Activated CD4-positive, alpha-beta T cell treated with anti-CD3 and anti-CD28 coated beads, Interleukin-2, amount 50 U/mL, for 48 hours (primary cell): ENCODE measurements around the gene PHC1.
A peak's percentile ranks its signal among the peaks of the same experiment; 100 is the strongest.
"Not testable (repeated sequence)": the region's sequence is repeated elsewhere in the genome, so short reads cannot be mapped to it uniquely, and the experiment has no call there.

ENCODE experiments used
- DNase-seq, 2 experiments: peaks; one replicate each; pipeline ENCODE4 v3.0.0-alpha.2; 2020

Gene PHC1

DNA sequence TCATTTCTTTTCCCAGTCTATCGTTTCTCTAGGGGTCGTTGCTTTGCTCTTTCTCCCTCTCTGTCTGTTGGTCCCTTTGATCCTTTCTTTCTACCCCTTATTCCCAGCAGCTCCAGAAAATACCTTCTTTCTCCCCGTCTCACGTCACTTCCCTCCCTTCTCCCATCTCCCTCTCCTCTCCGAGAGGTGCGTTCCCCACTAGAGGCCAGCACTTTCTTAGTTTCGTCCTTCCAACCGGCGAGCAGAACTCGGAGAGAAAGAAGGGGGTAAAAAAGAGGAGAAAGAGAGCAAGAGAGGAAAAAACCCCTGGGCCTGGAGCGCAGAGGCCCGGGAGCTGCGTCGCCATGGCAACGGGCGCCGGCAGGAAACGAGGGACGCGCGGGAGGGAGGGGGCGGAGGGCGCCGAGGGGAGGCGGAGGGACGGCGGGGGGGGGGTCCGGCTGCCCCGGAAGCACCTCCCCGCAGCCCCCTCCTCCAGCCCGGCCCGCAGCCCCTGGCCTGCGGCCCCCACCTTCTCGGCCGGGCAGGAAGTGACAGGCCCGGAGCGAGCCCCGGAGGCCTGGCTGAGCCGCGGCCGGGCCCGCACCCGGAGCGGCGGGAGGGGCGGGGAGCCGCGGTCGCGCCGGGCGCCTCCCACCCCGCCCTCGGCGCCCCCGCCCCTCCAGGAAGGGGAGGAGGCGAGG is at the start of gene PHC1:
Gene PHC1 (plus strand): TSS at position 477 of the 683 bp plus-strand sequence. CDS start 3,169 bp downstream, outside the sequence.
- DNase-seq = peak; percentile 74 to 77

DNA sequence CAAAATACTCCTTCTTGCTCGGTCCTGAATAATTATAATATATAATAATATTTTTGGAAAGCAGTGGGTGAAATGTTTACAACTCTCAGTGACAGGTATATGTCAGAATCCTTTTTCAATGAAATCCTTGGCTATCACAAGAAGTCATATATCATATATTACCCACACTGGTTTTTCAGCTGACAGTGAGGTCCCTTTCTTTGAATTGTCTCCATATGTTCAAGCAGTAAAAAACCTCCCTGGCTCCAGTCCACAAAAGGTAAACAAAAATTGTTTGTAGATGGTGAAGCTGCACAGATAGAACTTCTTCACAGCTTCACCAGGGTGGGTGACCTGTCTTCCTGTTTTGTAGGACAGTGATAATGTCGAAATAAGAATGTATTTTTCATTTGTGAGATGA is 47.9 kb upstream of the PHC1 start:
- DNase-seq = no peak

DNA sequence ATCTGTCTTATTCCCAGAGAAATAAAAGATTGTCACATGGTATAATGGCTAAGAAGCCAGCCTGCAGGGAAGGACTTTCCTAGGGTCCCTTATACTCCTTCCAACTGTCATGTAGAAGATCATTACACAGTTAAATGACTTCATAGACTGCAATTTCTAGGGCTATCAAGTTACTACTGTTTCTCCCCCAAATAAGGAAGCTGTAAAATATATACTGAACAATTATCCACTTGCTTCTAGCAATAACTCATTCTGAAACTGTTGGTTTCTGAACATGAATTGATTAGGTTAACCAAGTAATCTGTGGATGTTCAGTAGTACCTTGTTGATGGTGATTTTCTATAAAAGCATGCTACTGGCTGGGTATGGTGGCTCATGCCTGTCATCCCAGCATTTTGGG is 47.3 kb upstream of the PHC1 start:
- DNase-seq = no peak

DNA sequence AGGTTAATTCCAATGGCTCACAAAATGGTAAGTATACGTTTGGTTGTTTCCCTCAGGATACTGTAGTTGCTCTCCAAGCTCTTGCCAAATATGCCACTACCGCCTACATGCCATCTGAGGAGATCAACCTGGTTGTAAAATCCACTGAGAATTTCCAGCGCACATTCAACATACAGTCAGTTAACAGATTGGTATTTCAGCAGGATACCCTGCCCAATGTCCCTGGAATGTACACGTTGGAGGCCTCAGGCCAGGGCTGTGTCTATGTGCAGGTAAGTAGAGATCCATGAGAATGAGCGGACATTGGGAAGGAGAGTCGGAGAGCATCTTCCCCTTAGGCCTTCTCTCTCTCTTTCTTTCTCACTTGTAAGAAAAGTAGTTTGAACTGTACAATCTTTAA is 46.5 kb upstream of the PHC1 start:
- DNase-seq = no peak

DNA sequence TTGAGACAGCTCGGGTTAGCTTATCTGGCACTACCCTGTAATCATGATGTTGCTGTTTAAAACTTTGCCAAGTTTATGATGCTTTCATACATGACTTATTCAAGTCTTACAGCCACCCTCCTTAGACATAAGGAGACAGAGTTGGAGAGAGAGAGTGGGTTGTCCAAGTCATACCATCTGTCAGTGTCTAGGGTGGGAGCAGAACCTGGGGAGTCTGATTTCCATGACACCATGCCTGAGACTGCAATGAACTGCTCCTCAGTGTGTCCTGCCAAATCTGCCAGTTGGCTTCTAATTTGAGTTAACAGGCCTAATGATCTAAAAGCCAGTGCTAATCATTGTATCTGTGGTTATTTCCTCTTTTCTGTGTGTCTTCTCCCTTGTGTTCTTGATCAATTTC is 43.7 kb upstream of the PHC1 start:
- DNase-seq = no peak

DNA sequence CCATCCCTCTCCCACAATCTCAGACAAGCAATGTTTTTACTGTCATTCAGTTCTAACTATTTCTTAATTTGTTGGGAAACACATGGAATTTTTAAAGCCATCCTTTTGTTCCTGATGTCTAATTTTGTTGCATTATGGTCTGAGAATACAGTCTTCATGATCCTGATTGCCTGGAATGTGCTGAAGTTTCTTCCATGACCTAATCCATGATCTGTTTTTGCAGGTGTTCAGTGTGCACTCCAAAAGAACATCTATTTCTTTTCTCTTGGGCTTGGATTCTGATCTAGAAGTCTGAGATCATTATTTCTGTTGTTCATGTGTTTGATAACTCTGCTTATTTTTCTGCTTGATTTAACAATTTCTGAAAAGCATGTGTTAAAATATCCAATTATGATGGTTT is 43.2 kb upstream of the PHC1 start:
- no peak for DNase-seq

DNA sequence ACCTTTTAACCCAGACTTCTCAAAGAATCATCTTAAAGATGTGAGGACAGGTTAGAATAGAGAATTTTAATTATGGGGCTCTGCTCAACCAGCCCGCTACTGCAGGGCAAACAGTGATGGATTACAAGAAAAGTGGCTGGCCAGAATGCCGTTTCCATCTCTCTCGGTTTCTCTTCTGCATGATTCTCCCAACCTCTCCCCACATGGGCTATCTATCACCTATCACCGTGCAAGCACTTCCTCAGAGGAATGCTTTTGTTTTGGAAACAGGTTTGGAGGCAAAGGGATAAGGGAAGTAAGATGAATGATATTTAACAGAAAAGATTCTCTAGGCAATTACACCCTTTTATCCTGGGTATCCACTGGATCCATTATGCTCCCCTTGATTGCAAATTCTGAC is 37.4 kb upstream of the PHC1 start:
- DNase-seq = no peak

DNA sequence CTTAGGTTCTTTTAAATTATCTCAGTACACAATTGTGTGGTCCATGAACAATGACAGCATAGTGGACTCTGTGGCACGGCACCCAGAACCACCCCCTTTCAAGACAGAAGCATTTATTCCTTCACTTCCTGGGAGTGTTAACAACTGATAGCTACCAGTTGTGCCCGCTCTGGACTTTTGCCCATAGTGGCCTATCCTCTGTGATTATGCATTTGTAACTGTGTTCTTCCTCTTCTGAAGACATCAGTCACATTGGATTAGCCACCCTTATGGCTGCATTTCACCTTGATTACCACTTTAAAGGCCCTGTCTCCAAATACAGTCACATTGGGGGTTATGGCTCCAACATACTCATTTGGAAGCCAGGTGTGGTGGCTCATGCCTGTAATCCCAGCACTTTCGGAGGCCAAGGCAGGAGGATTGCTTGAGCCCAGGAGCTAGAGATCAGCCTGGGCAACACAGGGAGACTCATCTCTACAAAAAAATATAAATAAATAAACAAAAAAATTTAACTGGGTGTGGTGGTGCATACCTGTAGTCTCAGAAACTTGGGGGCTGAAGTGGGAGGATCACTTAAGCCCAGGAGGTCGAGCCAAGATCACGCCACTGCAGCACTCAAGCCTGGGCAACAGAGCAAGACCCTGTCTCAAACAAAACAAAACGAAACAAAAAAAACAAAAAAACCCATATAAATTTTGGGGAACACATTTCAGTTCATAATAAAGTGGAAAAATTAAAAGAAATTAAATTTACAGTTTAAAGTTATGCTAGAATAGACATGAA is 27.6 kb upstream of the PHC1 start:
- no peak for DNase-seq

DNA sequence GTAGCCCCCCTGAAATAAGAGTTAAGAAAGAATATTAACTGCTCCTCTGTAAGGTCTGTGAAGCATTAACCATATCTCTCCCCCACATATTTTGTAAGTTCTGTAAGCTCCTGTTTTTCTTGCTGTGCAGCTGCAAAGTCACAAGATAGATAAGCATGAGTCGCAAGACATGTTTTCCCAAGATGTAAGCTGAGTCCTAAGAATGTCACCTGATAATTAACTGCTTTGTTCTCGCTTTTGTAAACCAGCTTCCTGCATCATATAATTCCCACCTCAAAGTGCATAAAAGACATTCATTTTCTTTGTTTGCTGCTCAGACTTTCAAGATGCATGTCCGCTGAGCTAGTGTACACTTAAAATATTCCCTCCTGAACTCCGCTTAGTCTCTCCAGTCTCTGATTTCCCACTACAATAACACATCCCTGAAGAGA is 27.0 kb upstream of the PHC1 start:
- DNase-seq = no peak

DNA sequence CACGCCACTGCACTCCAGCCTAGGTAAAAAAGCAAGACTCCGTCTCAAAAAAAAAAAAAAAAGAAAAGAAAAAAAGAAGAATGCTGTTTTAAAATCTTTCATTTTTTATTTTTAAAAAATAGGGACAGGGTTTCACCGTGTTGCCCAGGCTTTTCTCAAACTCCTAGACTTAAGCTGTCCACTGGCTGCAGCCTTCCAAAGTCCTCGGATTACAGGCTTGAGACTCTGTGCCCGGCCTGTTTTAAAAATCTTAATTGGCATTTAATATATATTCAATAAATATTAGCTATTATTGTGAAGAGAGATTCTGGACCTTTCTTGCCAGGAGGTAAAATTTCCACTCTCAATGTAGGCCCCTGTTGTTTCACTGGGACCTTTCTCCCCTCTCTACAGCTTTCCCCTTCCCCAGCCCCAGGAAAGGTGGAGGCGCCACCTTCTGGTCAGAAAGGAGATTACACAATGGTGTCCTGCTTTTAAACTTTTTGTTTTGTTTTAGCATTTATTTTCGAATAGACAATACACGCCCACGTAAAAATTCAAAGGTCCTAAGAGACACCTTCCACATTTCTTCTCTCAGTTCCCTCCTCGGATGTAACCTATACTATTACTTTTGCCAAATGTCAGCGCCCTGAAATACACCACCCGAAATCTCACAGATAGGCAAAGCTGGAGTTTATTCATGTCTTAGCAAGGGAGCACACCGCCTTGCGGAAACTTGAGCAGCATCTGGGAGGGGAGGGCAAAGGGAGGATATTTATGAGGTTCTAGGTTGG is 23.8 kb upstream of the PHC1 start:
- peak; percentile 63 to 71 for DNase-seq

DNA sequence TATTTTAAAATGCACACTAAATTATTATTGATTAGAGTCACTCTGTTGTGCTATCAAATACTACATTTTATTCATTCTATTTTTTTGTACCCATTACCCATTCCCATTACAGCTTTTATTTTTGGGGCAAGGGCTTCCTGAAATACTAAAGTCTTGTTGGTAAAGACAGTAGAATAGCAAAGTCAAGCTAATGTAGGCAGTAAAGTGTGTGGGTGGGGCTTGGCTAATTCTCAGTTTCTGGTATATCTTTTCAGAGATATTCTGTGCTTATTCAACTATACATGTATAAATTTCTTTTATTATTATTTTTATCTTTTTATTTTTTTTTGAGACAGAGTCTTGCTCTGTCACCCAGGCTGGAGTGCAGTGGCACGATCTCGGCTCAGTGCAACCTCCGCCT is 22.3 kb upstream of the PHC1 start:
- no peak for DNase-seq

DNA sequence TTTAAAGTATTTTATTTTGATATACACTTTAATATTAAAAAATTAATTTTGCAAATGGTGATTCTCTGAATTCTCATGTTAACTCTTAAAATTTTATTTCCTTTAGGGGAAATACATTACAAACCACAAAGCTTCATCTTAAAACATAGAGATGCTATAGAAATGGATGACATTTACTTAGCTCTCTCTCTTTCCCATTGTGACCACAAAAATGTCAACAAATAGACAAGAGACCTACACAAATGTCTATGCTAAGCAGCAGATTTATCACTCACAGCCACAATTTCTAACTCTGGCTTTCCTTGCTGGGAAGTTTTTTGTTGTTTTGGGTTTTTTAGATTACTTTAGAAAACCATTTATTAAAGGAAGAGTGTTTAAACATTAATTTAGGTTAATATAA is 19.9 kb upstream of the PHC1 start:
- DNase-seq = no peak

DNA sequence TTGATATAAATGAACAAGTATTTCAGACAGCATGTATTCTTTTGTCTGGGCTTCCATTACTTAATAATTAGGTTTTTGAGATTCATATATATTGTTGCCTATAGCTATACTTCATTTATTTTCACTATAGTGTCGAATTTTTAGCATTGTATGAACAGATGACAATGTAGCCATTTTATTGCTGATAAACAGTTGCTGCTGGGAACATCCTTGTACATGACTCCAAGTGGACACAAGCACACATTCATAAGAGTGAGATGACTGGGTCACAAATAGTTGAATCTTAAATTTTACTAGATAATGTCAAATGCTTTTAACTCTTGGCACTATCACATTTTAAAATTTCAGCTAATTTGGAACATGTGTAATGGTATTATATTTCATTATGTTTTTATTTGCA is 19.3 kb upstream of the PHC1 start:
- no peak for DNase-seq

DNA sequence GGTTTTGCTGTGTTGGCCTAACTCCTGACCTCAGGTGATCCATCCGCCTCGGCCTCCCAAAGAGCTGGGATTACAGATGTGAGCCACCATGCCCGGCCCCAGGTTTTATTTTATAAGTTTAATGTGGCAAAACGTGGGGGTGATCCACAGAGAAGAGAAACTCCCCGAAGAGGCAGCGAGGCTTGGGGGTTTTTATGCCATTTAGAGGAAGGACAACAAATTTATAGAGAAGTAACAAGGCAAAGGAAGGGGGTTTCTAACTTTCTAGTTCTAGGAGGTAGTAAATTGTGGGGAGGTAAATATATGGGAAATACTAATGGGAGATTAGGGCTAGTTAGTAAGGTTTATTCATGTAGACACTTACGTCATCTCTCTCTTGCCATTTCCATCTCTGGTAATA is 17.2 kb upstream of the PHC1 start:
- DNase-seq = no peak

DNA sequence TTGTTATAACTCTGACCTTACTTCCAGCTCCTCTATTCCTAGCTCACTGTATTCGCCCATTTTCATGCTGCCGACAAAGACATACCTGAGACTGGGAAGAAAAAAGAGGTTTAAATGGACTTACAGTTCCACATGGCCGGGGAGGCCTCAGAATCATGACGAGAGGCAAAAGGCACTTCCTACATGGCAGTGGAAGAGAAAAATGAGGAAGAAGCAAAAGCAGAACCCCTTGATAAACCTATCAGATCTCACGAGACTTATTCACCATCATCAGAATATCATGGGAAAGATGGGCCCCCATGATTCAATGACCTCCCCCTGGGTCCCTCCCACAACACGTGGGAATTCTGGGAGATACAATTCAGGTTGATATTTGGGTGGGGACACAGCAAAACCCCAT is 14.5 kb upstream of the PHC1 start:
- DNase-seq = no peak

DNA sequence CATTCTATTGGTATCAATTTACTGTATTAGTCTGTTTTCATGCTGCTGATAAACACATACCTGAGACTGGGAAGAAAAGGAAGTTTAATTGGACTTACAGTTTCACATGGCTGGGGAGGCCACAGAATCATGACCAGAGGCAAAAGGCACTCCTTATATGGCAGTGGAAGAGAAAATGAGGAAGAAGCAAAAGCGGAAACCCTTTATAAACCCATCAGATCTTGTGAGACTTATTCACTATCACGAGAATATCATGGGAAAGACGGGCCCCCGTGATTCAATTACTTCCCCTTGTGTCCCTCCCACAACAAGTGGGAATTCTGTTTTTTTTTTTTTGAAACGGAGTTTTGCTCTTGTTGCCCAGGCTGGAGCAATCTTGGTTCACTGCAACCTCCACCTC is 11.6 kb upstream of the PHC1 start:
- not testable (repeated sequence) for DNase-seq

DNA sequence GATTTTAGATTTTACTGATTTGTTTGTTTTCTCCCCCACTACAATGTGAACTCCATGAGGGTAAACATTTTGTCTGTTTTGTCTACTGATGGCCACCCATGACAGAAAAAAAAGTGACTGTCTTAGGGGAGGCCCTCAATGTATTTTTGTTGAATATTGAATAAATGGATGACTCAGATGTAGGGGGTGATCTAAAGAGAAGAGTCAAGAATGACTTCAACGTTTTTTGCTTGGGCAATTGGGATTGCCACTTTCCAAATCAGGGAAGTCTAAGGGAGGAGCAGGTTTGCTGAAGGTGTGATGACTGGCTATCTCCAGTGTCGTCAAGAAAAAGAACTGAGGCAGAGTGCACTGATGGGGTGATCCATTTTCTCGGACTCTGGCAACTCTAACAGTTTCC is 10.7 kb upstream of the PHC1 start:
- no peak for DNase-seq

DNA sequence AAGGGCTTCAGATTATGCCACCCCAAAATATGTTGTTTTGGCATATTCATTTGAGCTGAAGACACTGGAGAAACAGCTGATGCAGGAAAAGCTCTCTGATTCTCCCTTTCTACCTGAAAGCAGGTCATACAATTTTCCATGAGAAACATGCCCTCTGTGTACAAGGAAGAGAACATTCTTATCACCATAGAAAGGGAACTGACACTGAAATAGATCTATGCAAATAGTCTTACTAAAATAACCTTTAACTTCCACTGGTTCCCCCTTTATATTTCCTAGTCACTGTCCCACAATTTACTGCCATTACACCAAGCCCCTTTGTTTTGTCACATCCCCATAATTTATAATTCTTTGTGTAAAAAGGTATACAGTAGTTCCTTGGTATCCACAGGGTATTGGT is 9.6 kb upstream of the PHC1 start:
- no peak for DNase-seq

DNA sequence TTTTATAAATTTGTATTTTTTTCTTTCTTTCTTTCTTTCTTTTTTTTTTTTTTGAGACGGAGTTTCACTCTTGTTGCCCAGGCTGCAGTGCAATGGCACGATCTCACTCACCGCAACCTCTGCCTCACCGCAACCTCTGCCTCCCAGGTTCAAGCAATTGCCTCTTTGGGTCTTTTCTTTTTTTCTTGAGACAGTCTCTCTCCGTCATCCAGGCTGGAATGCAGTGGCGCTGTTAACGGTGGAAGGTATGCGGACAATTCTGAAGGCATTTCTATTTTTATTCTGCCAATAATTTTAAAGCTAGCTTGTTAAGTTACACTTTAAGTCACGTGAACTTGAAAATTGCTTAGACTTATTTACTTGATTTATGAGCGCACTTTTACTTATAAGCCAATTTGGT is 8.8 kb upstream of the PHC1 start:
- no peak for DNase-seq

DNA sequence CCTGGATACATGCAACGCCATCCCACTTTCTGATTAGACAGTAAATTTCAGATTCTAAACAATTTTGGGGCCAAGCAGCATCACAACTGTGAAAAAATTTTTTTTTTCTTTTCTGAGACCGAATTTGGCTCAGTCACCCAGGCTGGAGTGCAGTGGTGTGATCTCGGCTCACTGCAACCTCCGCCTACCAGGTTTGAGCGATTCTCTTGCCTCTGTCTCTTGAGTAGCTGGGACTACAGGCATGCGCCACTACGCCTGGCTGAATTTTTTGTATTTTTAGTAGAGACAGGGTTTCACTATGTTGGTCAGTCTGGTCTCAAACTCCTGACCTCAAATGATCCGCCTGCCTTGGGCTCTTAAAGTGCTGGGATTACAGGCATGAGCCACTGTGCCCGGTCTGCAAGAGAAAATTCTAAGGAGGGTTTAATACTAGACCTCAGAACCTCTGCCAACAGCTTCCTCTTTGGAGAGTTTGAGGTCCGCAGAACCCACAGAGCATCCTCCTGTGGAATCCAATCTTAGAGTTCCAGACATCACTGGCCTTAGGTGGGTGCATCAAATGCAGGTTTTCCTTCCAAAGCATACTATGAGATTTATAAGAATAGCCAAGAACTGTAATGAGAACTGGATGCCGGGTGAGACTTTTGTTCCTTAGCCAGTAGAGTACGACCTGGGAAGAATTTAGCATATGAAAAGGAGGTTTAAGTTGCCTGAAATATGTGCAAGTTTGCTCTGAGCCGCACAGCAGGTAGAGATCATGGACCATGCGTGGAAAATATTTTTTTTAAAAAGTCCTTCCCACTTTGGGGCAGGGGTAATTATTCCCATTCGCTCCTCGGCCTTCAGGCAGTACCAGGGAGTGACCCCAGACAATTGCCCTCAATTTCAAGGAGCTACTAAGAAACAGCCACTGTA is 7.8 kb upstream of the PHC1 start:
- no peak for DNase-seq

DNA sequence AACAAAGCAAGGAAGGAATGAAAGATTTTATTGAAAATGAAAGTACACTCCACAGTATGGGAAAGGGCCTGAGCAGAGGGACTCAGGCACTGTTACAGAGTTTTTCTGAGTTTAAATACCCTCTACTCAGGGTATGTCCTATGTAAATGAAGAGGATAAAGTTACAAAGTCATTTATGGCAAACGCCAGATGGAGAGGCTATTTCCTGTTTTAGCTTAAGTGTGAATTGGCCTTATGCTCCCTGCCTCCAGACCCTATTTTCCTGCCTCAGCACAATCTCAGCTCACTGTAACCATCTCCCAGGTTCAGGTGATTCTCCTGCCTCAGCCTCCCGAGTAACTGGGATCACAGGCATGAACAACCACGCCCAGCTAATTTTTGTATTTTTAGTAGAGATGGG is 6.8 kb upstream of the PHC1 start:
- no peak for DNase-seq

DNA sequence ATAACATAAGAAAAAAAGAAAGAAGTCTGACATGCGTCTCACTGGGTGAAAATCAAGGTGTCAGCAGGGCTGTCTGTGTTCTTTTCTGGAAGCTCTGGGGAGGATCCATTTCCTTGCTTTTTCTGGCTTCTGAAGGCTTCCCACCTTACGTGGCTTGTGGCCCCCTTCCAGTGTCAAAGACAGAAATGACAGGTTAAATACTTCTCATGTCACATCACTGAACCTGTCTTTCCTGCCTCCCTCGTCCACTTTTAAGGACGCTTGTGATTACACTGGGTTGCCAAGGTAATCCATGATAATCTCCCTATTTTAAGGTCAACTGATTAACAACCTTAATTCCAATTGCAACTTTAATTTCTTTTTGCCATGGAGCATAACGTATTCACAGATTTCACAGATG is 4.6 kb upstream of the PHC1 start:
- no peak for DNase-seq
